ENCODE data around the gene TP53RK. TPM values are rescaled to one million over a fixed set of nuclear protein-coding genes. Genes with fewer than 3 reads are reported as not detected.

The TP53RK gene
- total and polyA plus RNA-seq, 7 donors: 8.4 to 24.4 (median 10.2) TPM

DNA sequence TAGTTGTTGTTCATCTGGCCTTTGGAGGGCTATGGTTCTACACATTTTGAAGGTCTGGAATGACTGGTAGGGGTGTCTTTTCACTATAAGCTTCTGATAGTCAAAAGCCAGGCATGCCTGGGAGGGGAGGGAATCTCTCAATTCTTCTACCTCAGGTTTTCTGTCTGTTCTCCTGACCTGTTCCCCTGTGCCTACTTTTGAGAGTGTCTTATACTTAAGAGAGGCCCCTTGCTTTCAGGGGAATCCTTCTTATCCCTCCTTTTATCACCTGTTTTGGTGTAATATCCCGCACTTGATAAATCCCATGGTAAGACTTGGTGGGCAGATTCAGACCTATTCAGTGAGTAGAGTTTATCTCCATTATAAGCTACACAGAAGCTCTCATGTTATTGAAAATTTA, 27.6 kb downstream of the TP53RK start:
- no peak for DNase-seq
- no peaks in the 10 kb centered on the region for H3K4me1 ChIP-seq
- H3K9me3 ChIP-seq: no peaks in the 10 kb centered on the region
- intact Hi-C loops (cut with DNase I): no loop called here
- H3K4me3 ChIP-seq: no peak overlapping the region
- TF ChIP-seq, protein P1, sequence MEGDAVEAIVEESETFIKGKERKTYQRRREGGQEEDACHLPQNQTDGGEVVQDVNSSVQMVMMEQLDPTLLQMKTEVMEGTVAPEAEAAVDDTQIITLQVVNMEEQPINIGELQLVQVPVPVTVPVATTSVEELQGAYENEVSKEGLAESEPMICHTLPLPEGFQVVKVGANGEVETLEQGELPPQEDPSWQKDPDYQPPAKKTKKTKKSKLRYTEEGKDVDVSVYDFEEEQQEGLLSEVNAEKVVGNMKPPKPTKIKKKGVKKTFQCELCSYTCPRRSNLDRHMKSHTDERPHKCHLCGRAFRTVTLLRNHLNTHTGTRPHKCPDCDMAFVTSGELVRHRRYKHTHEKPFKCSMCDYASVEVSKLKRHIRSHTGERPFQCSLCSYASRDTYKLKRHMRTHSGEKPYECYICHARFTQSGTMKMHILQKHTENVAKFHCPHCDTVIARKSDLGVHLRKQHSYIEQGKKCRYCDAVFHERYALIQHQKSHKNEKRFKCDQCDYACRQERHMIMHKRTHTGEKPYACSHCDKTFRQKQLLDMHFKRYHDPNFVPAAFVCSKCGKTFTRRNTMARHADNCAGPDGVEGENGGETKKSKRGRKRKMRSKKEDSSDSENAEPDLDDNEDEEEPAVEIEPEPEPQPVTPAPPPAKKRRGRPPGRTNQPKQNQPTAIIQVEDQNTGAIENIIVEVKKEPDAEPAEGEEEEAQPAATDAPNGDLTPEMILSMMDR (IDR thresholded peaks at IDR 0.05): no peak
- no peak for TF ChIP-seq POLR2A (IDR thresholded peaks at IDR 0.05)
- no peak for TF ChIP-seq POLR2AphosphoS5 (IDR thresholded peaks at IDR 0.05)
- TF ChIP-seq EP300 (IDR thresholded peaks at IDR 0.05): no peak
- no peaks in the 10 kb centered on the region for H3K27me3 ChIP-seq
- 96% methylated on average over 1 of the region's 1 CpG for WGBS, 2 donors
- H3K36me3 ChIP-seq: no peaks in the 10 kb centered on the region
- no peak overlapping the region for H3K27ac ChIP-seq

DNA sequence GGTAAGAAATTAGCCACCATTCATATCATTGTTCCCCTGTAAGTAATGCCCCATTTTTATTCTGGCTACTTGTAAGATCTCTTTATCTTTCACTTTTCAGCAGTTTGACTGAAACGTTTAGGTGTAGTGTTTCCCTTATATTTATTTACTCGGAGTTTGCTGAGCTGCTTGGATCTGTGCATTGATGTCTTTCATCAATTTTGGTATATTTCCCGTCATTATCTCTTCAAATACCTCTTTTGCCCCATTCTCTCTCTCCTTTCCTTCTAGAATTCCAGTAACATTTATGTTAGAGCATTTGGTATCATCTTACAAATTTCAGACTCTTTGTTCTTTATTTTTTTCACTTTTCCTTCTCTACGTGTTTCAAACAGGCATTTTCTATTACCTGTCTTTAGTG, 28.8 kb downstream of the TP53RK start:
- TF ChIP-seq POLR2AphosphoS5 (IDR thresholded peaks at IDR 0.05) (no peak), EP300 (IDR thresholded peaks at IDR 0.05) (no peak), POLR2A (IDR thresholded peaks at IDR 0.05) (no peak)
- TF ChIP-seq, protein P1 (IDR thresholded peaks at IDR 0.05): no peak
- Histone ChIP-seq H3K36me3 (no peaks in the 10 kb centered on the region), H3K4me1 (no peaks in the 10 kb centered on the region), H3K4me3 (no peak overlapping the region), H3K9me3 (no peaks in the 10 kb centered on the region), H3K27ac (no peak overlapping the region), H3K27me3 (no peaks in the 10 kb centered on the region)
- 87 to 88% methylated on average over 4 of the region's 4 CpGs for WGBS, 2 donors
- DNase-seq: no peak
- intact Hi-C loops (cut with DNase I): no loop called here

DNA sequence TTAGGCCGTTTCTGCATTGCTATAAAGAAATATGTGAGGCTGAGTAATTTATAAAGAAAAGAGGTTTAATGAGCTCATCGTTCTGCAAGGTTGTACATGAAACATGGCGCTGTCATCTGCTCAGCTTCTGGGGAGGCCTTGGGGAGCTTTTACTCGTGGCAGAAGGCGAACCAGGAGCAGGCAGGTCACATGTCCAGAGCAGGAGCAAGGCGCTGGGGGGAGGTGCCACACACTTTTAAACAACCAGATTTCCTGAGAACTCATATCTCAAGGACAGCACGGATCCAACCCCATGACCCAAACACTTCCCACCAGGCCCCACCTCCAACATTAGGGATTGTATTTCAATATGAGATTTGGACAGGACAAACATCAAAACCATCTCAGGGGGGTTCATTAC, 31.6 kb downstream of the TP53RK start:
- Histone ChIP-seq H3K4me3 (no peak overlapping the region), H3K9me3 (no peaks in the 10 kb centered on the region), H3K36me3 (no peaks in the 10 kb centered on the region), H3K27me3 (peaks cover 0 to 22% (median 0%) of the 10 kb centered on the region in 3 donors), H3K27ac (no peak overlapping the region), H3K4me1 (no peaks in the 10 kb centered on the region)
- intact Hi-C loops (cut with DNase I): no loop called here
- DNase-seq: peak; percentile 40
- 75 to 84% methylated on average over 7 of the region's 7 CpGs for WGBS, 2 donors
- TF ChIP-seq POLR2A (IDR thresholded peaks at IDR 0.05) (no peak), EP300 (IDR thresholded peaks at IDR 0.05) (no peak), POLR2AphosphoS5 (IDR thresholded peaks at IDR 0.05) (no peak)
- TF ChIP-seq, protein P1 (IDR thresholded peaks at IDR 0.05): no peak

DNA sequence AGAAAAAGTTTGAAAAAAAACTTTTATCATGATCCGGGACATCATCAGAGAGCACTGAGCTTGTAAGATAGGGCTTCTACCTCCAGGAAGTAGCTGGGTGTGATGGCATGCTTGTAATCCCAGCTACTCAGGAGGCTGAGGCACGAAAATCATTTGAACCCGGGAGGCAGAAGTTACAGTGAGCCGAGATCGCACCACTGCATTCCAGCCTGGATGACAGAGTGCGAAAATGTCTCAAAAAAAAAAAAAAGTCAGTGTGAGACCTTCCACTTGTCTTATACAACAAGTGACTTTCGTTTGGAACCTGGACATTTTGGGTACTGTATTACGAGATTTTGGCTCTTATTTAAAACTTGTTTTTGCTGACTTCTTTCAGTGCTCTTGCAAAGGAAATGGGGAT, 32.1 kb downstream of the TP53RK start:
- Histone ChIP-seq H3K9me3 (no peaks in the 10 kb centered on the region), H3K4me3 (no peak overlapping the region), H3K36me3 (no peaks in the 10 kb centered on the region), H3K27me3 (peaks cover 0 to 27% (median 0%) of the 10 kb centered on the region in 3 donors), H3K27ac (no peak overlapping the region), H3K4me1 (no peaks in the 10 kb centered on the region)
- TF ChIP-seq, protein P1 (IDR thresholded peaks at IDR 0.05): no peak
- no peak for TF ChIP-seq EP300 (IDR thresholded peaks at IDR 0.05)
- TF ChIP-seq POLR2AphosphoS5 (IDR thresholded peaks at IDR 0.05): no peak
- TF ChIP-seq POLR2A (IDR thresholded peaks at IDR 0.05): no peak
- intact Hi-C loops (cut with DNase I): no loop called here
- no peak for DNase-seq
- 83 to 92% methylated on average over 8 of the region's 8 CpGs for WGBS, 2 donors

DNA sequence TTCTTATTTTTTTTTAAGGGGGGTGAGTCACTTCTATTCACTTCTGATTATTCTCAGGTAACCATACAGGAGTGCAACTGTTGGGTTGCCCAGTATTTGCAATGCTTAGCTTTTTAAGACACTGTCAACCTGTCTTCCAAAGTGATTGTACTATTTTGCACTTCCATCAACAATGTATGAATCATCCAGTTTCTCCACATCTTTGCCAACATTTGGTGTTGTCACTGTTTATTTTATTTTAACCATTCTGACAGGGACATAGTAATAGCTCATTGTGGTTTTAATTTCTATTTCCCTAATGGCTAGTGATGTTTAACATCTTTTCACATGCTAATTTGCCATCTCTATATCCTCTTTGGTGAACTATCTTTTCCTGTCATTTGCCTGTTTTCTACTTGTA, 36.5 kb downstream of the TP53RK start:
- Histone ChIP-seq H3K27me3 (peaks cover 0 to 47% (median 0%) of the 10 kb centered on the region in 3 donors), H3K9me3 (no peaks in the 10 kb centered on the region), H3K4me1 (peaks cover 0 to 9% (median 3%) of the 10 kb centered on the region in 4 donors), H3K4me3 (no peak overlapping the region), H3K27ac (no peak overlapping the region), H3K36me3 (no peaks in the 10 kb centered on the region)
- intact Hi-C loops (cut with DNase I): no loop called here
- TF ChIP-seq, protein P1 (IDR thresholded peaks at IDR 0.05): no peak
- TF ChIP-seq EP300 (IDR thresholded peaks at IDR 0.05) (no peak), POLR2A (IDR thresholded peaks at IDR 0.05) (no peak), POLR2AphosphoS5 (IDR thresholded peaks at IDR 0.05) (no peak)
- DNase-seq: no peak
